HepG2 (cell line): ENCODE measurements around the gene ALOX12. TPM values are rescaled to one million over a fixed set of nuclear protein-coding genes. Genes with fewer than 3 reads are reported as not detected.

ENCODE experiments used
- ARNT ChIP-seq: fragments of 450-650 bp; IDR thresholded peaks from 2 replicates; pipeline ENCODE4 v1.6.1; 2017
- ASH2L ChIP-seq: fragments of 300-600, 200-600 bp; sonication (generic); IDR thresholded peaks from 2 replicates; pipeline ENCODE4 v1.7.0; 2017; ENCODE audit warnings: low read depth, mild to moderate bottlenecking, moderate library complexity, mixed read lengths, low read length; ENCODE audit not compliant: insufficient read length
- RAD51 ChIP-seq: fragments of 450-650 bp; IDR thresholded peaks from 2 replicates; pipeline ENCODE4 v1.6.1; 2016; ENCODE audit warnings: borderline replicate concordance
- RARA ChIP-seq: IDR thresholded peaks from 2 replicates; pipeline ENCODE4 v1.6.1; 2016; ENCODE audit warnings: missing genetic modification reagents, missing compliant biosample characterization
- TARDBP ChIP-seq: sonication (generic); formaldehyde crosslinking; IDR thresholded peaks from 2 replicates; pipeline ENCODE4 v1.8.0; 2022; ENCODE audit warnings: mild to moderate bottlenecking, missing genetic modification reagents
- ZNF34 ChIP-seq: sonication (generic); formaldehyde crosslinking; IDR thresholded peaks from 2 replicates; pipeline ENCODE4 v1.4.0; 2020; ENCODE audit warnings: mild to moderate bottlenecking, missing genetic modification reagents, borderline replicate concordance
- ZNF441 ChIP-seq: sonication (generic); formaldehyde crosslinking; IDR thresholded peaks from 2 replicates; pipeline ENCODE4 v1.7.0; 2021; ENCODE audit warnings: missing genetic modification reagents, borderline replicate concordance
- ZNF737 ChIP-seq: sonication (generic); formaldehyde crosslinking; IDR thresholded peaks from 2 replicates; pipeline ENCODE4 v1.5.0; 2020; ENCODE audit warnings: missing genetic modification reagents, mild to moderate bottlenecking, borderline replicate concordance
- polyA plus RNA-seq, 8 experiments: library from polyadenylated mRNA; depleted of rRNA in 3 of 8; stranded (reverse) in 7 of 8; unstranded in 1 of 8; fragments of >200 nt; fragmentation: Illumina TruSeq in 4 of 8; extraction: Trizol in 4 of 8; gene quantifications; 2 replicates each; pipeline versions ENCODE4 v1.2.1 to v1.2.3, GENCODE V29; 2011 to 2016; ENCODE audit warnings: low read depth in 4 of 8, missing spikeins in 1 of 8, mixed read lengths in 1 of 8; ENCODE audit not compliant: insufficient read depth in 1 of 8
- total RNA-seq, 5 experiments: library from RNA; depleted of rRNA; stranded (reverse); fragments of >200 nt; fragmentation: Illumina TruSeq; extraction: Trizol; gene quantifications; 2 replicates each; pipeline ENCODE4 v1.2.3, GENCODE V29; 2016; ENCODE audit warnings: low read depth in 1 of 5
- TF ChIP-seq, protein P1 (sequence below): sonication (generic); formaldehyde crosslinking; conservative IDR thresholded peaks from 2 replicates; pipeline ENCODE4 v1.4.0; 2020; ENCODE audit warnings: missing genetic modification reagents
- TF ChIP-seq, protein P2 (sequence below): sonication (generic); formaldehyde crosslinking; IDR thresholded peaks from 2 replicates; pipeline ENCODE4 v1.4.0; 2020; ENCODE audit warnings: missing genetic modification reagents, borderline replicate concordance
- TF ChIP-seq, protein P3 (sequence below): sonication (generic); formaldehyde crosslinking; IDR thresholded peaks from 2 replicates; pipeline ENCODE4 v1.8.1; 2023; ENCODE audit warnings: mild to moderate bottlenecking, missing genetic modification reagents
- TF ChIP-seq, protein P4 (sequence below): sonication (generic); formaldehyde crosslinking; IDR thresholded peaks from 2 replicates; pipeline ENCODE4; 2020; ENCODE audit warnings: missing genetic modification reagents, mild to moderate bottlenecking, borderline replicate concordance
- TF ChIP-seq, protein P5 (sequence below): sonication (generic); formaldehyde crosslinking; IDR thresholded peaks from 2 replicates; pipeline ENCODE4 v1.4.0; 2020; ENCODE audit warnings: missing genetic modification reagents, borderline replicate concordance

ALOX12 gene
- total and polyA plus RNA-seq, 2 of the 13 experiments (the other 11 are each of a cell fraction or from before 2014, with no cell fraction given) = not detected

DNA sequence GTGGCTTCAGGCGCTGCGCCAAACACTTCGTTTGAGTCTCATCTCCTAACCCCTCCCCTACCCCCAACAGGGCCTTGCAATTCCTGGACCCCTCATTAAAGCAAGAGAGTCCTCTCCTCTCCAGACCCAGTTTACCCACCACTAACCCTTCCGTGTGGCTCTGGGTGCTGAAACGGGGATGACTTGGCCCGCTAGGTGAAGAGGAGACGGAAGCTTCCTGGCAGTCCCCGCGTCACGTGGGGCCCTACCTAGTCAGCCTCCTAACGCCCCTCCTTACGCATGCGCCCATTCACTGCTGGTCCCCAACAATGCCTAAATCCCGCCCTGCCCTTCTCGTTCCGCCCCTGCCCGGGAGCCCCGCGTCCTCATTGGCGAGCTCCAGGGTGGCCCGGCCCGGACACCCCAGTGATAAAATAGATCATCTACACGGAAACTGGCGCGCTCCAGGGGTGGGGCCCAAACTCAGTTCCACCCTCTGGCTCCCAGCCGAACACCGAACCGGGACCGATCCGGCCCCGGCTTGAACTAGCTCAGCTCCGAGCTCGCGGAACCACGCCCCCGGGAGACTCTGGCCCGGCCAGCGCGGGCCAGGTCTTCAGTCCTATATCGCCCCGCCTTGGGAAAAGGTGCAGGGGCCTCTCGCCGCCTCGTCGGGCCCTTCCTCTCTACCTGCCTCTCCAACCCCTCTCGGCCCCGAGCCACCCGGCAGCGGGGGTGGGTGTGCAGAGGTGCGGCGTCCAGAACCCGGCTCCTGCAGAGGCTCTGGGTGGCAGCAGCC, 39.9 kb downstream of the ALOX12 start, which contains the start of gene SLC16A13 (continued):
- TF ChIP-seq, protein P1, sequence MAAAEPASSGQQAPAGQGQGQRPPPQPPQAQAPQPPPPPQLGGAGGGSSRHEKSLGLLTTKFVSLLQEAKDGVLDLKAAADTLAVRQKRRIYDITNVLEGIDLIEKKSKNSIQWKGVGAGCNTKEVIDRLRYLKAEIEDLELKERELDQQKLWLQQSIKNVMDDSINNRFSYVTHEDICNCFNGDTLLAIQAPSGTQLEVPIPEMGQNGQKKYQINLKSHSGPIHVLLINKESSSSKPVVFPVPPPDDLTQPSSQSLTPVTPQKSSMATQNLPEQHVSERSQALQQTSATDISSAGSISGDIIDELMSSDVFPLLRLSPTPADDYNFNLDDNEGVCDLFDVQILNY (CRISPR knock-in tag) = 0 out of 2 replicates have a peak, but pooled peaks have one; percentile 28
- TF ChIP-seq ZNF34 (0 out of 2 replicates have a peak, but pooled peaks have one; percentile 81), ARNT (no peak), TARDBP (CRISPR knock-in tag) (peak; percentile 40; the same call in 1 of the 2 replicates), ASH2L (peak; percentile 67), ZNF441 (0 out of 2 replicates have a peak, but pooled peaks have one; percentile 38), RARA (CRISPR knock-in tag) (peak; percentile 33; the same call in 1 of the 2 replicates), RAD51 (peak; percentile 87), ZNF737 (CRISPR knock-in tag) (no peak)
- TF ChIP-seq, protein P2, sequence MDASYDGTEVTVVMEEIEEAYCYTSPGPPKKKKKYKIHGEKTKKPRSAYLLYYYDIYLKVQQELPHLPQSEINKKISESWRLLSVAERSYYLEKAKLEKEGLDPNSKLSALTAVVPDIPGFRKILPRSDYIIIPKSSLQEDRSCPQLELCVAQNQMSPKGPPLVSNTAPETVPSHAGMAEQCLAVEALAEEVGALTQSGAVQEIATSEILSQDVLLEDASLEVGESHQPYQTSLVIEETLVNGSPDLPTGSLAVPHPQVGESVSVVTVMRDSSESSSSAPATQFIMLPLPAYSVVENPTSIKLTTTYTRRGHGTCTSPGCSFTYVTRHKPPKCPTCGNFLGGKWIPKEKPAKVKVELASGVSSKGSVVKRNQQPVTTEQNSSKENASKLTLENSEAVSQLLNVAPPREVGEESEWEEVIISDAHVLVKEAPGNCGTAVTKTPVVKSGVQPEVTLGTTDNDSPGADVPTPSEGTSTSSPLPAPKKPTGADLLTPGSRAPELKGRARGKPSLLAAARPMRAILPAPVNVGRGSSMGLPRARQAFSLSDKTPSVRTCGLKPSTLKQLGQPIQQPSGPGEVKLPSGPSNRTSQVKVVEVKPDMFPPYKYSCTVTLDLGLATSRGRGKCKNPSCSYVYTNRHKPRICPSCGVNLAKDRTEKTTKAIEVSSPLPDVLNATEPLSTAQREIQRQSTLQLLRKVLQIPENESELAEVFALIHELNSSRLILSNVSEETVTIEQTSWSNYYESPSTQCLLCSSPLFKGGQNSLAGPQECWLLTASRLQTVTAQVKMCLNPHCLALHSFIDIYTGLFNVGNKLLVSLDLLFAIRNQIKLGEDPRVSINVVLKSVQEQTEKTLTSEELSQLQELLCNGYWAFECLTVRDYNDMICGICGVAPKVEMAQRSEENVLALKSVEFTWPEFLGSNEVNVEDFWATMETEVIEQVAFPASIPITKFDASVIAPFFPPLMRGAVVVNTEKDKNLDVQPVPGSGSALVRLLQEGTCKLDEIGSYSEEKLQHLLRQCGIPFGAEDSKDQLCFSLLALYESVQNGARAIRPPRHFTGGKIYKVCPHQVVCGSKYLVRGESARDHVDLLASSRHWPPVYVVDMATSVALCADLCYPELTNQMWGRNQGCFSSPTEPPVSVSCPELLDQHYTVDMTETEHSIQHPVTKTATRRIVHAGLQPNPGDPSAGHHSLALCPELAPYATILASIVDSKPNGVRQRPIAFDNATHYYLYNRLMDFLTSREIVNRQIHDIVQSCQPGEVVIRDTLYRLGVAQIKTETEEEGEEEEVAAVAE (CRISPR knock-in tag) = peak; percentile 9; the same call in 1 of the 2 replicates
- TF ChIP-seq, protein P3, sequence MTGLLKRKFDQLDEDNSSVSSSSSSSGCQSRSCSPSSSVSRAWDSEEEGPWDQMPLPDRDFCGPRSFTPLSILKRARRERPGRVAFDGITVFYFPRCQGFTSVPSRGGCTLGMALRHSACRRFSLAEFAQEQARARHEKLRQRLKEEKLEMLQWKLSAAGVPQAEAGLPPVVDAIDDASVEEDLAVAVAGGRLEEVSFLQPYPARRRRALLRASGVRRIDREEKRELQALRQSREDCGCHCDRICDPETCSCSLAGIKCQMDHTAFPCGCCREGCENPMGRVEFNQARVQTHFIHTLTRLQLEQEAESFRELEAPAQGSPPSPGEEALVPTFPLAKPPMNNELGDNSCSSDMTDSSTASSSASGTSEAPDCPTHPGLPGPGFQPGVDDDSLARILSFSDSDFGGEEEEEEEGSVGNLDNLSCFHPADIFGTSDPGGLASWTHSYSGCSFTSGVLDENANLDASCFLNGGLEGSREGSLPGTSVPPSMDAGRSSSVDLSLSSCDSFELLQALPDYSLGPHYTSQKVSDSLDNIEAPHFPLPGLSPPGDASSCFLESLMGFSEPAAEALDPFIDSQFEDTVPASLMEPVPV (CRISPR knock-in tag) = peak; percentile 42; the same call in 1 of the 2 replicates
- TF ChIP-seq, protein P4, sequence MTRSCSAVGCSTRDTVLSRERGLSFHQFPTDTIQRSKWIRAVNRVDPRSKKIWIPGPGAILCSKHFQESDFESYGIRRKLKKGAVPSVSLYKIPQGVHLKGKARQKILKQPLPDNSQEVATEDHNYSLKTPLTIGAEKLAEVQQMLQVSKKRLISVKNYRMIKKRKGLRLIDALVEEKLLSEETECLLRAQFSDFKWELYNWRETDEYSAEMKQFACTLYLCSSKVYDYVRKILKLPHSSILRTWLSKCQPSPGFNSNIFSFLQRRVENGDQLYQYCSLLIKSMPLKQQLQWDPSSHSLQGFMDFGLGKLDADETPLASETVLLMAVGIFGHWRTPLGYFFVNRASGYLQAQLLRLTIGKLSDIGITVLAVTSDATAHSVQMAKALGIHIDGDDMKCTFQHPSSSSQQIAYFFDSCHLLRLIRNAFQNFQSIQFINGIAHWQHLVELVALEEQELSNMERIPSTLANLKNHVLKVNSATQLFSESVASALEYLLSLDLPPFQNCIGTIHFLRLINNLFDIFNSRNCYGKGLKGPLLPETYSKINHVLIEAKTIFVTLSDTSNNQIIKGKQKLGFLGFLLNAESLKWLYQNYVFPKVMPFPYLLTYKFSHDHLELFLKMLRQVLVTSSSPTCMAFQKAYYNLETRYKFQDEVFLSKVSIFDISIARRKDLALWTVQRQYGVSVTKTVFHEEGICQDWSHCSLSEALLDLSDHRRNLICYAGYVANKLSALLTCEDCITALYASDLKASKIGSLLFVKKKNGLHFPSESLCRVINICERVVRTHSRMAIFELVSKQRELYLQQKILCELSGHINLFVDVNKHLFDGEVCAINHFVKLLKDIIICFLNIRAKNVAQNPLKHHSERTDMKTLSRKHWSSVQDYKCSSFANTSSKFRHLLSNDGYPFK (CRISPR knock-in tag) = peak; percentile 19; the same call in 1 of the 2 replicates
- TF ChIP-seq, protein P5, sequence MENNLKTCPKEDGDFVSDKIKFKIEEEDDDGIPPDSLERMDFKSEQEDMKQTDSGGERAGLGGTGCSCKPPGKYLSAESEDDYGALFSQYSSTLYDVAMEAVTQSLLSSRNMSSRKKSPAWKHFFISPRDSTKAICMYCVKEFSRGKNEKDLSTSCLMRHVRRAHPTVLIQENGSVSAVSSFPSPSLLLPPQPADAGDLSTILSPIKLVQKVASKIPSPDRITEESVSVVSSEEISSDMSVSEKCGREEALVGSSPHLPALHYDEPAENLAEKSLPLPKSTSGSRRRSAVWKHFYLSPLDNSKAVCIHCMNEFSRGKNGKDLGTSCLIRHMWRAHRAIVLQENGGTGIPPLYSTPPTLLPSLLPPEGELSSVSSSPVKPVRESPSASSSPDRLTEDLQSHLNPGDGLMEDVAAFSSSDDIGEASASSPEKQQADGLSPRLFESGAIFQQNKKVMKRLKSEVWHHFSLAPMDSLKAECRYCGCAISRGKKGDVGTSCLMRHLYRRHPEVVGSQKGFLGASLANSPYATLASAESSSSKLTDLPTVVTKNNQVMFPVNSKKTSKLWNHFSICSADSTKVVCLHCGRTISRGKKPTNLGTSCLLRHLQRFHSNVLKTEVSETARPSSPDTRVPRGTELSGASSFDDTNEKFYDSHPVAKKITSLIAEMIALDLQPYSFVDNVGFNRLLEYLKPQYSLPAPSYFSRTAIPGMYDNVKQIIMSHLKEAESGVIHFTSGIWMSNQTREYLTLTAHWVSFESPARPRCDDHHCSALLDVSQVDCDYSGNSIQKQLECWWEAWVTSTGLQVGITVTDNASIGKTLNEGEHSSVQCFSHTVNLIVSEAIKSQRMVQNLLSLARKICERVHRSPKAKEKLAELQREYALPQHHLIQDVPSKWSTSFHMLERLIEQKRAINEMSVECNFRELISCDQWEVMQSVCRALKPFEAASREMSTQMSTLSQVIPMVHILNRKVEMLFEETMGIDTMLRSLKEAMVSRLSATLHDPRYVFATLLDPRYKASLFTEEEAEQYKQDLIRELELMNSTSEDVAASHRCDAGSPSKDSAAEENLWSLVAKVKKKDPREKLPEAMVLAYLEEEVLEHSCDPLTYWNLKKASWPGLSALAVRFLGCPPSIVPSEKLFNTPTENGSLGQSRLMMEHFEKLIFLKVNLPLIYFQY = peak; percentile 100
